H1 (cell line): ENCODE results near the gene SMCHD1. TPM values are rescaled to one million over a fixed set of nuclear protein-coding genes. Genes with fewer than 3 reads are reported as not detected.

Source experiments
- CREB1 ChIP-seq: IDR thresholded peaks from 2 replicates; pipeline ENCODE4 v1.6.1; 2012; ENCODE audit warnings: inconsistent platforms
- GTF2F1 ChIP-seq: IDR thresholded peaks from 2 replicates; pipeline ENCODE4 v1.6.1; 2012; ENCODE audit warnings: low read depth, low read length, improper control_type of control experiment, borderline replicate concordance
- RBBP5 ChIP-seq: IDR thresholded peaks from 2 replicates; pipeline ENCODE4 v1.7.1; 2012; ENCODE audit warnings: low read depth, mild to moderate bottlenecking, inconsistent platforms, low read length, moderate library complexity, borderline replicate concordance
- SP2 ChIP-seq: IDR thresholded peaks from 2 replicates; pipeline ENCODE4 v1.6.1; 2012; ENCODE audit warnings: mild to moderate bottlenecking, low read length, inconsistent platforms
- polyA plus RNA-seq, 7 experiments: library from polyadenylated mRNA; depleted of rRNA in 3 of 7; stranded (reverse) in 5 of 7; unstranded in 2 of 7; fragments of >200 nt in 5 of 7; fragments of 200-250 nt in 2 of 7; gene quantifications; 1 replicate in 5 of 7; 2 replicates in 1 of 7; 4 replicates in 1 of 7; pipeline versions ENCODE4 v1.2.1 to v1.2.3, GENCODE V29; 2011 to 2013; ENCODE audit warnings: missing spikeins in 2 of 7, mixed read lengths in 2 of 7
- total RNA-seq: library from RNA; stranded (reverse); fragmentation: NEBNext Ultra II Directional; extraction: Animal tissue kit (Norgen Biotek cat#: 25700); gene quantifications from 2 replicates; pipeline ENCODE4 v1.2.1, GENCODE V29; 2021
- TF ChIP-seq, protein P1 (sequence below): fragments of 300-600 bp; sonication (generic); IDR thresholded peaks from 2 replicates; pipeline ENCODE4 v1.7.1; 2012; ENCODE audit warnings: low read length, moderate library complexity, mild to moderate bottlenecking, inconsistent platforms; ENCODE audit not compliant: insufficient replicate concordance

SMCHD1 gene
- total and polyA plus RNA-seq, 2 of the 8 experiments (the other 6 are each of a cell fraction or from before 2014, with no cell fraction given) = 9.3 to 32.0 TPM

- TF ChIP-seq RBBP5 = no peak
- TF ChIP-seq, protein P1, sequence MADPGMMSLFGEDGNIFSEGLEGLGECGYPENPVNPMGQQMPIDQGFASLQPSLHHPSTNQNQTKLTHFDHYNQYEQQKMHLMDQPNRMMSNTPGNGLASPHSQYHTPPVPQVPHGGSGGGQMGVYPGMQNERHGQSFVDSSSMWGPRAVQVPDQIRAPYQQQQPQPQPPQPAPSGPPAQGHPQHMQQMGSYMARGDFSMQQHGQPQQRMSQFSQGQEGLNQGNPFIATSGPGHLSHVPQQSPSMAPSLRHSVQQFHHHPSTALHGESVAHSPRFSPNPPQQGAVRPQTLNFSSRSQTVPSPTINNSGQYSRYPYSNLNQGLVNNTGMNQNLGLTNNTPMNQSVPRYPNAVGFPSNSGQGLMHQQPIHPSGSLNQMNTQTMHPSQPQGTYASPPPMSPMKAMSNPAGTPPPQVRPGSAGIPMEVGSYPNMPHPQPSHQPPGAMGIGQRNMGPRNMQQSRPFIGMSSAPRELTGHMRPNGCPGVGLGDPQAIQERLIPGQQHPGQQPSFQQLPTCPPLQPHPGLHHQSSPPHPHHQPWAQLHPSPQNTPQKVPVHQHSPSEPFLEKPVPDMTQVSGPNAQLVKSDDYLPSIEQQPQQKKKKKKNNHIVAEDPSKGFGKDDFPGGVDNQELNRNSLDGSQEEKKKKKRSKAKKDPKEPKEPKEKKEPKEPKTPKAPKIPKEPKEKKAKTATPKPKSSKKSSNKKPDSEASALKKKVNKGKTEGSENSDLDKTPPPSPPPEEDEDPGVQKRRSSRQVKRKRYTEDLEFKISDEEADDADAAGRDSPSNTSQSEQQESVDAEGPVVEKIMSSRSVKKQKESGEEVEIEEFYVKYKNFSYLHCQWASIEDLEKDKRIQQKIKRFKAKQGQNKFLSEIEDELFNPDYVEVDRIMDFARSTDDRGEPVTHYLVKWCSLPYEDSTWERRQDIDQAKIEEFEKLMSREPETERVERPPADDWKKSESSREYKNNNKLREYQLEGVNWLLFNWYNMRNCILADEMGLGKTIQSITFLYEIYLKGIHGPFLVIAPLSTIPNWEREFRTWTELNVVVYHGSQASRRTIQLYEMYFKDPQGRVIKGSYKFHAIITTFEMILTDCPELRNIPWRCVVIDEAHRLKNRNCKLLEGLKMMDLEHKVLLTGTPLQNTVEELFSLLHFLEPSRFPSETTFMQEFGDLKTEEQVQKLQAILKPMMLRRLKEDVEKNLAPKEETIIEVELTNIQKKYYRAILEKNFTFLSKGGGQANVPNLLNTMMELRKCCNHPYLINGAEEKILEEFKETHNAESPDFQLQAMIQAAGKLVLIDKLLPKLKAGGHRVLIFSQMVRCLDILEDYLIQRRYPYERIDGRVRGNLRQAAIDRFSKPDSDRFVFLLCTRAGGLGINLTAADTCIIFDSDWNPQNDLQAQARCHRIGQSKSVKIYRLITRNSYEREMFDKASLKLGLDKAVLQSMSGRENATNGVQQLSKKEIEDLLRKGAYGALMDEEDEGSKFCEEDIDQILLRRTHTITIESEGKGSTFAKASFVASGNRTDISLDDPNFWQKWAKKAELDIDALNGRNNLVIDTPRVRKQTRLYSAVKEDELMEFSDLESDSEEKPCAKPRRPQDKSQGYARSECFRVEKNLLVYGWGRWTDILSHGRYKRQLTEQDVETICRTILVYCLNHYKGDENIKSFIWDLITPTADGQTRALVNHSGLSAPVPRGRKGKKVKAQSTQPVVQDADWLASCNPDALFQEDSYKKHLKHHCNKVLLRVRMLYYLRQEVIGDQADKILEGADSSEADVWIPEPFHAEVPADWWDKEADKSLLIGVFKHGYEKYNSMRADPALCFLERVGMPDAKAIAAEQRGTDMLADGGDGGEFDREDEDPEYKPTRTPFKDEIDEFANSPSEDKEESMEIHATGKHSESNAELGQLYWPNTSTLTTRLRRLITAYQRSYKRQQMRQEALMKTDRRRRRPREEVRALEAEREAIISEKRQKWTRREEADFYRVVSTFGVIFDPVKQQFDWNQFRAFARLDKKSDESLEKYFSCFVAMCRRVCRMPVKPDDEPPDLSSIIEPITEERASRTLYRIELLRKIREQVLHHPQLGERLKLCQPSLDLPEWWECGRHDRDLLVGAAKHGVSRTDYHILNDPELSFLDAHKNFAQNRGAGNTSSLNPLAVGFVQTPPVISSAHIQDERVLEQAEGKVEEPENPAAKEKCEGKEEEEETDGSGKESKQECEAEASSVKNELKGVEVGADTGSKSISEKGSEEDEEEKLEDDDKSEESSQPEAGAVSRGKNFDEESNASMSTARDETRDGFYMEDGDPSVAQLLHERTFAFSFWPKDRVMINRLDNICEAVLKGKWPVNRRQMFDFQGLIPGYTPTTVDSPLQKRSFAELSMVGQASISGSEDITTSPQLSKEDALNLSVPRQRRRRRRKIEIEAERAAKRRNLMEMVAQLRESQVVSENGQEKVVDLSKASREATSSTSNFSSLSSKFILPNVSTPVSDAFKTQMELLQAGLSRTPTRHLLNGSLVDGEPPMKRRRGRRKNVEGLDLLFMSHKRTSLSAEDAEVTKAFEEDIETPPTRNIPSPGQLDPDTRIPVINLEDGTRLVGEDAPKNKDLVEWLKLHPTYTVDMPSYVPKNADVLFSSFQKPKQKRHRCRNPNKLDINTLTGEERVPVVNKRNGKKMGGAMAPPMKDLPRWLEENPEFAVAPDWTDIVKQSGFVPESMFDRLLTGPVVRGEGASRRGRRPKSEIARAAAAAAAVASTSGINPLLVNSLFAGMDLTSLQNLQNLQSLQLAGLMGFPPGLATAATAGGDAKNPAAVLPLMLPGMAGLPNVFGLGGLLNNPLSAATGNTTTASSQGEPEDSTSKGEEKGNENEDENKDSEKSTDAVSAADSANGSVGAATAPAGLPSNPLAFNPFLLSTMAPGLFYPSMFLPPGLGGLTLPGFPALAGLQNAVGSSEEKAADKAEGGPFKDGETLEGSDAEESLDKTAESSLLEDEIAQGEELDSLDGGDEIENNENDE = no peak
- no peak for TF ChIP-seq SP2
- no peak for TF ChIP-seq GTF2F1
- no peak for TF ChIP-seq CREB1
- TF ChIP-seq, all 59 proteins: peak for 0
Measured at GRCh38 chr18:2746274-2746673, 90.7 kb downstream of the SMCHD1 start (continued).
